ENCODE measurements around the gene SPATA12.

Gene SPATA12

GRCh38 chr3:57088503-57088902 lies 28.0 kb downstream of the SPATA12 start:
- H3K36me3 ChIP-seq (ENCODE audit: control insufficient read depth, insufficient read depth, low read length) = no peaks in the 10 kb centered on the region
- no peaks in the 10 kb centered on the region for H3K9me3 ChIP-seq (ENCODE audit: control insufficient read depth, low read length)
- no peak overlapping the region for H3K4me3 ChIP-seq (ENCODE audit: insufficient read depth, low read depth, low read length, poor library complexity, severe bottlenecking)
- H3K27ac ChIP-seq (ENCODE audit: insufficient read depth, low read length, poor library complexity, severe bottlenecking) = no peak overlapping the region
- H3K4me1 ChIP-seq (ENCODE audit: control insufficient read depth, insufficient read depth, low read length, poor library complexity, severe bottlenecking) = no peaks in the 10 kb centered on the region
- DNase-seq = no peak
- no peaks in the 10 kb centered on the region for H3K27me3 ChIP-seq (replicated peaks; ENCODE audit: control insufficient read depth, insufficient read depth, low read length, poor library complexity, severe bottlenecking)

GRCh38 chr3:57089043-57089442 lies 28.6 kb downstream of the SPATA12 start:
- H3K4me3 ChIP-seq (ENCODE audit: insufficient read depth, low read depth, low read length, poor library complexity, severe bottlenecking) = no peak overlapping the region
- no peaks in the 10 kb centered on the region for H3K4me1 ChIP-seq (ENCODE audit: control insufficient read depth, insufficient read depth, low read length, poor library complexity, severe bottlenecking)
- no peaks in the 10 kb centered on the region for H3K36me3 ChIP-seq (ENCODE audit: control insufficient read depth, insufficient read depth, low read length)
- no peaks in the 10 kb centered on the region for H3K9me3 ChIP-seq (ENCODE audit: control insufficient read depth, low read length)
- H3K27me3 ChIP-seq (replicated peaks; ENCODE audit: control insufficient read depth, insufficient read depth, low read length, poor library complexity, severe bottlenecking) = no peaks in the 10 kb centered on the region
- DNase-seq = no peak
- H3K27ac ChIP-seq (ENCODE audit: insufficient read depth, low read length, poor library complexity, severe bottlenecking) = no peak overlapping the region

- H3K27ac ChIP-seq (ENCODE audit: insufficient read depth, low read length, poor library complexity, severe bottlenecking) = no peak overlapping the region
- H3K36me3 ChIP-seq (ENCODE audit: control insufficient read depth, insufficient read depth, low read length) = no peaks in the 10 kb centered on the region
- H3K4me3 ChIP-seq (ENCODE audit: insufficient read depth, low read depth, low read length, poor library complexity, severe bottlenecking) = no peak overlapping the region
- no peaks in the 10 kb centered on the region for H3K27me3 ChIP-seq (replicated peaks; ENCODE audit: control insufficient read depth, insufficient read depth, low read length, poor library complexity, severe bottlenecking)
- DNase-seq = no peak
- H3K9me3 ChIP-seq (ENCODE audit: control insufficient read depth, low read length) = no peaks in the 10 kb centered on the region
- no peaks in the 10 kb centered on the region for H3K4me1 ChIP-seq (ENCODE audit: control insufficient read depth, insufficient read depth, low read length, poor library complexity, severe bottlenecking)
Observed at GRCh38 chr3:57091521-57092273, 31.2 kb downstream of the SPATA12 start.

GRCh38 chr3:57093489-57093888 lies 33.0 kb downstream of the SPATA12 start:
- no peaks in the 10 kb centered on the region for H3K4me1 ChIP-seq (ENCODE audit: control insufficient read depth, insufficient read depth, low read length, poor library complexity, severe bottlenecking)
- no peak for DNase-seq
- H3K4me3 ChIP-seq (ENCODE audit: insufficient read depth, low read depth, low read length, poor library complexity, severe bottlenecking) = no peak overlapping the region
- H3K27me3 ChIP-seq (replicated peaks; ENCODE audit: control insufficient read depth, insufficient read depth, low read length, poor library complexity, severe bottlenecking) = no peaks in the 10 kb centered on the region
- H3K27ac ChIP-seq (ENCODE audit: insufficient read depth, low read length, poor library complexity, severe bottlenecking) = no peak overlapping the region
- no peaks in the 10 kb centered on the region for H3K36me3 ChIP-seq (ENCODE audit: control insufficient read depth, insufficient read depth, low read length)
- no peaks in the 10 kb centered on the region for H3K9me3 ChIP-seq (ENCODE audit: control insufficient read depth, low read length)

- H3K27ac ChIP-seq (ENCODE audit: insufficient read depth, low read length, poor library complexity, severe bottlenecking) = no peak overlapping the region
- no peaks in the 10 kb centered on the region for H3K4me1 ChIP-seq (ENCODE audit: control insufficient read depth, insufficient read depth, low read length, poor library complexity, severe bottlenecking)
- no peaks in the 10 kb centered on the region for H3K36me3 ChIP-seq (ENCODE audit: control insufficient read depth, insufficient read depth, low read length)
Observed at GRCh38 chr3:57093971-57094535, 33.6 kb downstream of the SPATA12 start.

GRCh38 chr3:57094575-57094974 lies 34.1 kb downstream of the SPATA12 start:
- Histone ChIP-seq H3K4me1 (ENCODE audit: control insufficient read depth, insufficient read depth, low read length, poor library complexity, severe bottlenecking) (no peaks in the 10 kb centered on the region), H3K4me3 (ENCODE audit: insufficient read depth, low read depth, low read length, poor library complexity, severe bottlenecking) (no peak overlapping the region), H3K27me3 (replicated peaks; ENCODE audit: control insufficient read depth, insufficient read depth, low read length, poor library complexity, severe bottlenecking) (no peaks in the 10 kb centered on the region), H3K36me3 (ENCODE audit: control insufficient read depth, insufficient read depth, low read length) (no peaks in the 10 kb centered on the region), H3K9me3 (ENCODE audit: control insufficient read depth, low read length) (no peaks in the 10 kb centered on the region), H3K27ac (ENCODE audit: insufficient read depth, low read length, poor library complexity, severe bottlenecking) (no peak overlapping the region)
- DNase-seq = no peak

More at GRCh38 chr3:57093971-57094535, 33.6 kb downstream of the SPATA12 start:
- Histone ChIP-seq H3K27me3 (replicated peaks; ENCODE audit: control insufficient read depth, insufficient read depth, low read length, poor library complexity, severe bottlenecking) (no peaks in the 10 kb centered on the region), H3K9me3 (ENCODE audit: control insufficient read depth, low read length) (no peaks in the 10 kb centered on the region), H3K4me3 (ENCODE audit: insufficient read depth, low read depth, low read length, poor library complexity, severe bottlenecking) (no peak overlapping the region)
- no peak for DNase-seq

GRCh38 chr3:57095363-57095762 lies 34.9 kb downstream of the SPATA12 start:
- no peak for DNase-seq
- Histone ChIP-seq H3K27ac (ENCODE audit: insufficient read depth, low read length, poor library complexity, severe bottlenecking) (no peak overlapping the region), H3K27me3 (replicated peaks; ENCODE audit: control insufficient read depth, insufficient read depth, low read length, poor library complexity, severe bottlenecking) (no peaks in the 10 kb centered on the region), H3K4me1 (ENCODE audit: control insufficient read depth, insufficient read depth, low read length, poor library complexity, severe bottlenecking) (no peaks in the 10 kb centered on the region), H3K9me3 (ENCODE audit: control insufficient read depth, low read length) (no peaks in the 10 kb centered on the region), H3K36me3 (ENCODE audit: control insufficient read depth, insufficient read depth, low read length) (no peaks in the 10 kb centered on the region), H3K4me3 (ENCODE audit: insufficient read depth, low read depth, low read length, poor library complexity, severe bottlenecking) (no peak overlapping the region)

GRCh38 chr3:57097536-57097935 lies 37.1 kb downstream of the SPATA12 start:
- Histone ChIP-seq H3K27me3 (replicated peaks; ENCODE audit: control insufficient read depth, insufficient read depth, low read length, poor library complexity, severe bottlenecking) (no peaks in the 10 kb centered on the region), H3K4me1 (ENCODE audit: control insufficient read depth, insufficient read depth, low read length, poor library complexity, severe bottlenecking) (no peaks in the 10 kb centered on the region), H3K36me3 (ENCODE audit: control insufficient read depth, insufficient read depth, low read length) (no peaks in the 10 kb centered on the region), H3K4me3 (ENCODE audit: insufficient read depth, low read depth, low read length, poor library complexity, severe bottlenecking) (no peak overlapping the region), H3K27ac (ENCODE audit: insufficient read depth, low read length, poor library complexity, severe bottlenecking) (no peak overlapping the region), H3K9me3 (ENCODE audit: control insufficient read depth, low read length) (no peaks in the 10 kb centered on the region)
- DNase-seq = no peak

- Histone ChIP-seq H3K4me3 (ENCODE audit: insufficient read depth, low read depth, low read length, poor library complexity, severe bottlenecking) (no peak overlapping the region), H3K36me3 (ENCODE audit: control insufficient read depth, insufficient read depth, low read length) (no peaks in the 10 kb centered on the region), H3K9me3 (ENCODE audit: control insufficient read depth, low read length) (no peaks in the 10 kb centered on the region), H3K27ac (ENCODE audit: insufficient read depth, low read length, poor library complexity, severe bottlenecking) (no peak overlapping the region), H3K27me3 (replicated peaks; ENCODE audit: control insufficient read depth, insufficient read depth, low read length, poor library complexity, severe bottlenecking) (no peaks in the 10 kb centered on the region), H3K4me1 (ENCODE audit: control insufficient read depth, insufficient read depth, low read length, poor library complexity, severe bottlenecking) (no peaks in the 10 kb centered on the region)
- no peak for DNase-seq
Observed at GRCh38 chr3:57098418-57099310, 38.2 kb downstream of the SPATA12 start.

Measured in effector memory CD4-positive, alpha-beta T cell (primary cell).